Measurements from ENCODE around the gene TTC7B.

Gene TTC7B

GRCh38 chr14:90567991-90568390 is 248.2 kb downstream of the TTC7B start:
- TF ChIP-seq CTCF (conservative IDR thresholded peaks at IDR 0.05; ENCODE audit: control insufficient read depth, insufficient read depth, low read depth, low read length) = no peak
- no peak for DNase-seq (ENCODE audit: low read depth)
- no peak overlapping the region for H3K4me3 ChIP-seq (ENCODE audit: control insufficient read depth, low read depth, low read length)

GRCh38 chr14:90567191-90567590 is 249.0 kb downstream of the TTC7B start:
- no peak for DNase-seq (ENCODE audit: low read depth)
- H3K4me3 ChIP-seq (ENCODE audit: control insufficient read depth, low read depth, low read length) = no peak overlapping the region
- TF ChIP-seq CTCF (conservative IDR thresholded peaks at IDR 0.05; ENCODE audit: control insufficient read depth, insufficient read depth, low read depth, low read length) = no peak

- TF ChIP-seq CTCF (conservative IDR thresholded peaks at IDR 0.05; ENCODE audit: control insufficient read depth, insufficient read depth, low read depth, low read length) = no peak
- no peak overlapping the region for H3K4me3 ChIP-seq (ENCODE audit: control insufficient read depth, low read depth, low read length)
- DNase-seq (ENCODE audit: low read depth) = no peak
These were observed 249.7 kb downstream of the TTC7B start for GRCh38 chr14:90566481-90566880.

GRCh38 chr14:90564496-90564895 is 251.7 kb downstream of the TTC7B start:
- DNase-seq (ENCODE audit: low read depth) = no peak
- no peak for TF ChIP-seq CTCF (conservative IDR thresholded peaks at IDR 0.05; ENCODE audit: control insufficient read depth, insufficient read depth, low read depth, low read length)
- H3K4me3 ChIP-seq (ENCODE audit: control insufficient read depth, low read depth, low read length) = no peak overlapping the region

- no peak for TF ChIP-seq CTCF (conservative IDR thresholded peaks at IDR 0.05; ENCODE audit: control insufficient read depth, insufficient read depth, low read depth, low read length)
- no peak overlapping the region for H3K4me3 ChIP-seq (ENCODE audit: control insufficient read depth, low read depth, low read length)
- no peak for DNase-seq (ENCODE audit: low read depth)
These were observed 253.6 kb downstream of the TTC7B start for GRCh38 chr14:90562652-90563051.

GRCh38 chr14:90561920-90562319 is 254.3 kb downstream of the TTC7B start:
- DNase-seq (ENCODE audit: low read depth) = no peak
- H3K4me3 ChIP-seq (ENCODE audit: control insufficient read depth, low read depth, low read length) = no peak overlapping the region
- no peak for TF ChIP-seq CTCF (conservative IDR thresholded peaks at IDR 0.05; ENCODE audit: control insufficient read depth, insufficient read depth, low read depth, low read length)

GRCh38 chr14:90560991-90561390 is 255.2 kb downstream of the TTC7B start:
- DNase-seq (ENCODE audit: low read depth) = no peak
- TF ChIP-seq CTCF (conservative IDR thresholded peaks at IDR 0.05; ENCODE audit: control insufficient read depth, insufficient read depth, low read depth, low read length) = no peak

More at GRCh38 chr14:90560991-90561390, 255.2 kb downstream of the TTC7B start:
- no peak overlapping the region for H3K4me3 ChIP-seq (ENCODE audit: control insufficient read depth, low read depth, low read length)
